T-helper 1 cell treated with Interleukin-12 subunit alpha and Interleukin-12 subunit beta and Interleukin-4 antibody, amounts not matched to agents 30 μg/mL and 1 μg/mL, for 36 hours (primary cell): ENCODE results near the gene ARID5B.

Source experiments
- H3K27ac Mint-ChIP-seq: one replicate; pipeline ENCODE4 v1.8.0; 2021; ENCODE audit warnings: mild to moderate bottlenecking, mixed read lengths
- H3K27me3 Mint-ChIP-seq: one replicate; pipeline ENCODE4 v1.8.0; 2021; ENCODE audit warnings: low read depth, mixed read lengths
- H3K36me3 Mint-ChIP-seq: one replicate; pipeline ENCODE4 v1.8.0; 2021; ENCODE audit warnings: low read depth, mixed read lengths
- H3K4me1 Mint-ChIP-seq: one replicate; pipeline ENCODE4 v1.8.0; 2021; ENCODE audit warnings: low read depth, mixed read lengths
- H3K4me3 Mint-ChIP-seq: one replicate; pipeline ENCODE4 v1.8.0; 2021; ENCODE audit warnings: mild to moderate bottlenecking, moderate library complexity, mixed read lengths
- H3K9me3 Mint-ChIP-seq: one replicate; pipeline ENCODE4 v1.8.0; 2021; ENCODE audit warnings: mixed read lengths

ARID5B gene

DNA sequence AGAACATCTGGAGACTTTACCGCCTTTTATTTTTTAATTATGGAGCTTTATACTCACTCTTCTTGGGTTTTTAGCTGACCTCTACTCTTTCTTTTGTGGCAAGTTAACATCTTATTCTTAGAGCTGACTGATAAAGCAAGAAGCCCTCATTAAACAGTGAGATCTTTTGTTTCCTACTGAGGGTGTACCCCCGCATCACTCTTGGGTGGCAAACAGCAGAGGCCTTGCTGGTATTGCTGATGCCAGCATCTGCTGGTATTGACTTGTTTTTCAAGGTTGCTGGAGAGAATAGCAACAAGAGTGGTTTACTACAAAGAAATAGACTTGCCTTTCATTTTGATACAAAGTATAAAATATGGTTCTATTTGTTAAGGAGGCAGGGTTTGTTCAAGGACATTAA, 154.7 kb downstream of the ARID5B start:
- Mint-ChIP-seq H3K27me3 (no peaks in the 10 kb centered on the region), H3K4me3 (peak overlapping the region; percentile 9), H3K36me3 (peaks cover 94% of the 10 kb centered on the region), H3K27ac (peak overlapping the region; percentile 43), H3K4me1 (peaks cover 87% of the 10 kb centered on the region), H3K9me3 (peaks cover 3% of the 10 kb centered on the region)

DNA sequence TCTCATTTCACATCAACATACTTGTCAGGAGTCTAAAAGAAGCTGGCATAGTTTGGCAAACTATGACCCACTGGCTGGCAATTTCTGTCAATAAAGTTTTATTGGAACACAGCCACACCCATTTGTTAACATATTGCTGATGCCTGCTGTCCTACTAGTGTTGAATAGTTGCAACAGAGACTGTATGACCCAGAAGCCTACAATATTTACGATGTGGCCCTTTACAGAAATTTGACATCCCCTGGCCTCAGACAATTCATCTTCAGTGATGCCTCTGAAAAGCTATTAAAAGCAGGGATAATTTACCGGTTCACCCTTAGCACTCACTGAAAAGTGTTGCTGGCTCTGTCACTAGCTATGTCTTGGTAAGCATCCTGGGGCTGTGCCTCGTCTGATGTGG, 155.2 kb downstream of the ARID5B start:
- Mint-ChIP-seq H3K36me3 (peaks cover 96% of the 10 kb centered on the region), H3K27ac (no peak overlapping the region), H3K27me3 (no peaks in the 10 kb centered on the region), H3K9me3 (peaks cover 3% of the 10 kb centered on the region), H3K4me1 (peaks cover 88% of the 10 kb centered on the region), H3K4me3 (no peak overlapping the region)

DNA sequence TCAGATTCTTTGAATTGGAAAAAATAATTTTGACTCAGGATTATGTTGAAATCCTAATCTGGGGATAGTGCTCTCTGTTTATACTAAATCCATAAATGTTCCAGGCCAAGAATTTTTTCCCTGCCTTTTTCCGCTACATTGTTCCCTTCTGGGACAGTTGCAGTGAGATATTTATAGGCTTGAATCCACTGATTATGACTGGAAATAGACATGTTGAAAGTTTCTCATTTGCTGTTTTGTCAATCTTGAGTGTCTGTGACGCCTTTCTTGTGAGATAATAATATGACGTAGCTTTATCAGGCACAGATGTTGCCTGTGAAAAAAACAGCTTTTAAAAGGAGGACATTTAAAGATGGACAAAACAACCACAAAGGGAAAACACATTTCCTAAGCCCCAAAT, 155.9 kb downstream of the ARID5B start:
- H3K9me3 Mint-ChIP-seq: peaks cover 3% of the 10 kb centered on the region
- no peaks in the 10 kb centered on the region for H3K27me3 Mint-ChIP-seq
- peaks cover 94% of the 10 kb centered on the region for H3K36me3 Mint-ChIP-seq
- no peak overlapping the region for H3K27ac Mint-ChIP-seq
- peak overlapping the region; percentile 16 for H3K4me3 Mint-ChIP-seq
- peaks cover 88% of the 10 kb centered on the region for H3K4me1 Mint-ChIP-seq

DNA sequence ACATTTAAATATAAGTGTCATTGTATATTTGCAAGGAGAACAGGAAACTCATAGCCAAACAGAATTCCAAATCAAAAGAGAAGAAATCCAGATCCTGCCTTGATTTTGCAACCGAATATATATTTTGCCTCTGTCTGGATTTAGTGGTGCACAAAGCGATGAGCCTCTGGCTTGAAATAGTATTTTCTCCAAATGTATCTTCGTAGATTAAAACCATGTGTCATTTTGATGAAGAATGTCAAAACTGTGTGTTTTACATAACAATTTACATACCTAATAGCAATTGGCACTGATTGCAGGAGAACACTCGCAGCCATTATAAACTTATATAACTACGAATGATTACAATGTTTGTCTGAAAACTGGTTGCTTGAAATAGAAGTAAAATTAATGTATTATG, 156.4 kb downstream of the ARID5B start:
- H3K36me3 Mint-ChIP-seq: peaks cover 90% of the 10 kb centered on the region
- H3K27me3 Mint-ChIP-seq: no peaks in the 10 kb centered on the region
- H3K27ac Mint-ChIP-seq: no peak overlapping the region
- H3K9me3 Mint-ChIP-seq: peaks cover 3% of the 10 kb centered on the region
- no peak overlapping the region for H3K4me3 Mint-ChIP-seq
- peaks cover 88% of the 10 kb centered on the region for H3K4me1 Mint-ChIP-seq

DNA sequence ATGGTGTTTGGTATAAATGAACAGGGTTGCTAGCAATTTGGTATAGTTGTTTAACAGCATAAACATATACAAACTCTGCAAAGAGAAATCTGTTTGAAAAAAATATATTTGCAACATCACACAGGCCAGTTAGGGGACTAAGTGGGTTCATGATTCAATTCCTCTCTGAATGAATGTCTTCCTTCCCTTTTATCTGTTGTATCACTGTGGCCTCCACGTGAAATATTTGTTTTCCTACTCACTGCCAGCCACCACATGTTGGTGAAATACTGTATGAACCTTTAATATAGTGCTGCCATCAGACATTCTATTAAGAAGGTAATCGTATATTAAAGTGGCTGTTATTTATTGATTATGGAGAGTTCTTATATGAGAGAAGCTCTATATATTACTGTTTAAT, 157.0 kb downstream of the ARID5B start:
- peaks cover 88% of the 10 kb centered on the region for H3K4me1 Mint-ChIP-seq
- no peak overlapping the region for H3K27ac Mint-ChIP-seq
- no peak overlapping the region for H3K4me3 Mint-ChIP-seq
- H3K36me3 Mint-ChIP-seq: peaks cover 89% of the 10 kb centered on the region
- H3K27me3 Mint-ChIP-seq: no peaks in the 10 kb centered on the region
- H3K9me3 Mint-ChIP-seq: peaks cover 3% of the 10 kb centered on the region

DNA sequence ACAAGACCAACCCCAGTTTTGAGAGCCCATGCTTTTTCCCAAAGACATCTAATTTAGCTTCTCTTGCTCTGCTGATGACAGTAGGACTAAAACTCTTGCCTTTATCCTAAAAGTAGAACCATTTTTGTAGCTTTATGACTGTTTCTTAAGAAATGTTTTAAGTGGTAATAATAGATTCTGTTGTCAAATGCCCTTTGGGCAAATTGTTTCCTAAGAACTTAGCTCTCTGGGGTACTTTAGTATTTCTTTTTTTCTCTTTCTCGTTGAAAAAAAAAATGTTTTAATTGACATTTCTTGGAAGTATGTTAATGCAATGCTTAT, 157.4 kb downstream of the ARID5B start:
- Mint-ChIP-seq H3K36me3 (peaks cover 88% of the 10 kb centered on the region), H3K4me1 (peaks cover 88% of the 10 kb centered on the region), H3K27ac (no peak overlapping the region), H3K27me3 (no peaks in the 10 kb centered on the region), H3K9me3 (peaks cover 3% of the 10 kb centered on the region), H3K4me3 (peak overlapping the region; percentile 3)

DNA sequence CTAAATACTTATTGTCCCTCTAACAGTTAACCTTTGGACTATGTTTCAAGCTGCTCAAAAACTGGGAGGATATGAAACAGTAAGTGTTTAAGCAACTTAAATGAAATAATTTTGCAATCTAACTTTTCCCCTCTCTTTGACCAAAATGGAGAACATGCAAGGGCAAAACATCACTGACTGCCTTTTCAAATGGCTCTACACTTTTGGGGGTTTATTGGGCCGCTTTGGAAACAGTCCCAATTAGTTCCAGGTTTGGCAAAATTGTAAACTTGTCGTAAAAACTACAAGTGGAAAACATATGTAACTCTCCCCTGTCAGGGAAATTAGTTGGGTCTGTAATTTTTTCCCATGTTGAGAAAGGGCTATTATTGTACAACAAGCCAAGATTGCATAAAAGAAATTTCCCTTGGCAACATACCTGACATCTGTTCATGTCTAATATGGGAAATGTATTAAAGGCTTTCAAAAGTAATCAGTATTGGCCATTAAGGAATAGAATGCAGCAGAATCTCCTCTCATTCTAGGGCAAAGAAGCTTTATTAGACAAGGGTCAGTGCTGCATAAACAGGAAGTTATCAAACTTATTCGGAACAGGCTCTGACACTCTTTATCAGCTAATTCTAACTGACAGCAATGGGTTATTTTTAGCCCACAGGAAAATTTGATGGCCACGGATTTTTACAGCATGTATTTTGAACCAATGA, 157.9 kb downstream of the ARID5B start:
- H3K27me3 Mint-ChIP-seq: no peaks in the 10 kb centered on the region
- H3K36me3 Mint-ChIP-seq: peaks cover 88% of the 10 kb centered on the region
- no peak overlapping the region for H3K27ac Mint-ChIP-seq
- H3K4me3 Mint-ChIP-seq: peak overlapping the region; percentile 3
- H3K4me1 Mint-ChIP-seq: peaks cover 88% of the 10 kb centered on the region
- H3K9me3 Mint-ChIP-seq: peaks cover 3% of the 10 kb centered on the region

DNA sequence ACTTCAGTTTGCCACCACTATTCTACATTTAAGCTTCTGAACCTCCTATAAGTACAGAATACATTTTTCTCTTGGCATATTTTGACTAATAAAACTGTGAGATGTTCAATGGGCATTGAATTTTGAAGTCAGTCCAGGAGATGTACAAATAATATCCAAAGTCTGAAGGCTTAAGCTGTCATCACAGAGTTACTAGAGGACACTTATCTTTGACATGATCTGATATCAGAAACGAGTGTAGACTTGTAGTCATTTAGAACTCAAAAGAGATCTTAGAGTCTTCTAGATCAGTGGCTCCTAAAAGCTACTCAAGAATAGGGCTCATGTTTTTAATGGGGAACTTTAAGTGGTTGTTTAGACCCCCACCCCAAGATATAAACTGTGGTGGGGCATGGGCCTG, 160.5 kb downstream of the ARID5B start:
- peaks cover 3% of the 10 kb centered on the region for H3K9me3 Mint-ChIP-seq
- H3K27ac Mint-ChIP-seq: peak overlapping the region; percentile 54
- H3K4me1 Mint-ChIP-seq: peaks cover 79% of the 10 kb centered on the region
- peaks cover 81% of the 10 kb centered on the region for H3K36me3 Mint-ChIP-seq
- H3K4me3 Mint-ChIP-seq: peak overlapping the region; percentile 29
- no peaks in the 10 kb centered on the region for H3K27me3 Mint-ChIP-seq

DNA sequence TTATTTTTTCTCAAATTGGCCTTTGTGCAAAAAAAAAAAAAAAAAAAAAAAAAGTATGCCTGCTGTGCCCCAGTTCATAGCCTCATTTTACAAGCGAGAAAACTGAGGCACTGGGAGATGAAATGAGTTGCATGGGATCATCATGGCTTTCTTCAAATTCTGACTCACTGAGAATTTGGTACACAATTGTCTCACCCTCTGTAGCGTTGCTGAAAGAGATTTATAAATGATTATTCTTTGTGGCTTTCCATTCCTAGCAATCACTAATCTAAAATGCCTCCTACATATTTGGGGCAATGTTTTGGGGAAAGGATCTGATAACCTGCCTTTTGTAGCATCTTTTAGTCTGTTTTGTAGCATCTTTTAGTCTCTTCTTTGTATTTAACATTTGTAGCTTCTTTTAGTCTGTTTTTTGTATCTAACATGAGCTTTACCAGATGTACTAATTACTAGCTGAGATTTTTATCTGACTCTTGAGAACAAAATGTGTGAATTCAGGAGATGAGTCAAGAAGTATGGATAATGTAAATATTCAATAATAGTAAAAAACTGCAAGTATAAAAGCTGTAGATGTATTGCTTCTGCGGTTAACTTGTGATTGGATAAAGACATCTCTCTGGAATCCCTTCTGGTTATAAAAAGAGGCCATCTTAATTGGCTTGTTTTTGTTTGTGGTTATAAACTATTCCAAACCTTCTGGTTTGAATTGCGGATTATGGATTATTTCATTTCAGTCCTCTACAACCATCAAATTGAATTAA, 161.4 kb downstream of the ARID5B start:
- Mint-ChIP-seq H3K4me1 (peaks cover 76% of the 10 kb centered on the region), H3K27ac (peak overlapping the region; percentile 54), H3K27me3 (no peaks in the 10 kb centered on the region), H3K9me3 (peaks cover 3% of the 10 kb centered on the region), H3K36me3 (peaks cover 78% of the 10 kb centered on the region), H3K4me3 (peak overlapping the region; percentile 45)

DNA sequence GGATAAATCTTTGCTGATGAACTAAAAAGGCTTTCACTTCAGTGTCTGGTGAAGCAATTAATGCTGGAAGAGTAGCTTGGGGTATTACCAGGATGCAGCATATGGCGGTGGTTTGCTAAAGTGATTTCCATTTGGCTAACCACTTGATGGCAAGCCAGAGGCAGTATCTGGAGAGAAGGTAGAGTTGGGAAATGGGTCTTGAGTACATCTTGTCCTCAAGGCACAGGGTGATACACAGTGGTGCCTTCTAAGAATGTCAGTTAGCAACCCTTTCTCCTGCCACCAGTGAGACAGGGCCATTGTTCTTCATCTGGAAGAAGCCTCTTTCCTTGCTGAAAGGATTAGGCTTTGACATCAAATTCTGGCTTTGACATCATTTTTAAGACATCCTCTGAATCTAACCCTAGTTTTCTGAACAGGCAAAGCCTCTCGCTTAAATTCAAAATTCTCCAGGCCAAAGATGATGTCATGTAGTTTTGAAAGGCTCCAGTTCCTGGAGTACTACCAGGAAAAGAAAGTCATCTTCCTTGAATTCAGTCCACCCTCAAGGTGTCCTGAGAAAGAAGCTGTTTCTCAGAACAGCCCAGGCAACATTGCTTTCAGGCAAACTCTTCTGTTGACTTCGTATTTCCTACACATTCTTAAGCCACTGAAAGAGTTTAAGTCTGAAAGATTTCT, 162.4 kb downstream of the ARID5B start:
- peak overlapping the region; percentile 54 for H3K27ac Mint-ChIP-seq
- H3K4me3 Mint-ChIP-seq: peak overlapping the region; percentile 32
- H3K36me3 Mint-ChIP-seq: peaks cover 75% of the 10 kb centered on the region
- no peaks in the 10 kb centered on the region for H3K27me3 Mint-ChIP-seq
- H3K4me1 Mint-ChIP-seq: peaks cover 71% of the 10 kb centered on the region
- H3K9me3 Mint-ChIP-seq: peaks cover 3% of the 10 kb centered on the region

DNA sequence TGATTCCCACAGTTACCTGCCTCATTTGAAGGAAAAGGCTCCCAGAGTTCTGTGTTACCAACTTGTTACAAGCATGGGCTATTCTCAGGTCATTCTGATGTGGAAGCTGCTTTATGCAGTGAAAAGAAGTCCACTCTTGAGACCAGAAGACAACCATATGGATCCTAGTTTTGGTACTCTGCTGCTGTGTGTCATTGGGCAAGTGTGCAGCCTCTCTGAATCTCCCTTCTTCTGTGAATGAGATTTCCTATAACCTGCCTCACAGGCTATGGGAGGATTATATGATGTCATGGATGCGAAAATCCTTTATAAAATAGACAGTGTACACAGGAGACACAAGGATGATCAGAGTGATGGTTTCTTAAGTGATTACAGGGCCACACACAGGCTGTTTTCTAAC, 166.1 kb downstream of the ARID5B start:
- Mint-ChIP-seq H3K27me3 (no peaks in the 10 kb centered on the region), H3K4me1 (peaks cover 67% of the 10 kb centered on the region), H3K9me3 (no peaks in the 10 kb centered on the region), H3K27ac (peak overlapping the region; percentile 28), H3K36me3 (peaks cover 75% of the 10 kb centered on the region), H3K4me3 (no peak overlapping the region)

DNA sequence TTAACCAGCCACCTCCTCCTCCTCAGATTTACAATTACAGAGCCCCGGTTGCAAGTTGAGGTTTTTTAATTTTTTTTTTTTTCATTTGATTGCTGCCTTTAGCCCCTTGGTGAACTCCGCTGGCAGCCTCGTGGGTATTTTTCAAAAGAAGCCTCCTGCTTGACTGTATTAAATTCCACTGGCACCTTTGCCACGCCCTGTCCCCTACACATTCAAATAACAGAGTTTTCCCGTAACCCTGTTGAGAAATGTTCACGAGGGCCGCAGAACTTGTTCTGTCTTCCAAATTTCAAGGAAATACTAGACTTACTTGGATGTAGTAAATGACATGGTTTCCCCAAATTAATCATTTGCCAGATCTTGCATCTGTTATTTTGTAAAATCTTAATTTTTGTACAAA, 167.0 kb downstream of the ARID5B start:
- no peaks in the 10 kb centered on the region for H3K9me3 Mint-ChIP-seq
- H3K27me3 Mint-ChIP-seq: no peaks in the 10 kb centered on the region
- no peak overlapping the region for H3K4me3 Mint-ChIP-seq
- H3K36me3 Mint-ChIP-seq: peaks cover 77% of the 10 kb centered on the region
- H3K4me1 Mint-ChIP-seq: peaks cover 67% of the 10 kb centered on the region
- peak overlapping the region; percentile 6 for H3K27ac Mint-ChIP-seq

DNA sequence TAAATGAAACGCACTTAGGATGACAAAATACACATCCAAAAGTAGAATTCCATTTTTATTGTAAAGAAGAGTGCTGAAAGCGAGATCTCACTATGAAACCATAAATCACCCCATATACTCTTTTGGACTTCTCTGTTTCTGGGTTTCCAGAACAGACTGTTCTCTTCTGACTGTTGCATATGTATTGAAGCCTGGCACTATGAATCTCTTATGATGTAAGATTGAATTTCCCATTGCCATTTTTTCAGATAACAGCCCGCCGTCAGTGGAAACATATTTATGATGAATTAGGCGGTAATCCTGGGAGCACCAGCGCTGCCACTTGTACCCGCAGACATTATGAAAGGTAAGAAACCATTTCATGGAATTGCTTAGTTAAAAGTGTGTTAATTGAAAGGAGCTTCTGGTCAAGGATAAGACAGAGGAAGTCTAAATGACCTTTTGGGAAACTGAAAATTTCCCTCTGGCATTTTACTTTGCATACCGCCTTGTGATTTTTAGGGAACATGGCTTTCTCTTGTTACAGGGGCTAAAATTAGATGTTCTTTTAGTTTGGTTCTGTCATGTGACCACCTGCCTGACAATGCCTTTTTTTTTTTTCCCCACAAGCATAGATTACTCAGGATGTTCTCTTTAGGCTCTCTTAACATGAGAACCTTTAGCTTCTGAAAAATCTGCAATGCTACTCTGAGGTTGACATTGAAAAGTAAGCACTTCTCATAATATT, 168.1 kb downstream of the ARID5B start:
- H3K27me3 Mint-ChIP-seq: no peaks in the 10 kb centered on the region
- H3K9me3 Mint-ChIP-seq: no peaks in the 10 kb centered on the region
- H3K36me3 Mint-ChIP-seq: peaks cover 73% of the 10 kb centered on the region
- H3K27ac Mint-ChIP-seq: peak overlapping the region; percentile 32
- peaks cover 62% of the 10 kb centered on the region for H3K4me1 Mint-ChIP-seq
- no peak overlapping the region for H3K4me3 Mint-ChIP-seq

DNA sequence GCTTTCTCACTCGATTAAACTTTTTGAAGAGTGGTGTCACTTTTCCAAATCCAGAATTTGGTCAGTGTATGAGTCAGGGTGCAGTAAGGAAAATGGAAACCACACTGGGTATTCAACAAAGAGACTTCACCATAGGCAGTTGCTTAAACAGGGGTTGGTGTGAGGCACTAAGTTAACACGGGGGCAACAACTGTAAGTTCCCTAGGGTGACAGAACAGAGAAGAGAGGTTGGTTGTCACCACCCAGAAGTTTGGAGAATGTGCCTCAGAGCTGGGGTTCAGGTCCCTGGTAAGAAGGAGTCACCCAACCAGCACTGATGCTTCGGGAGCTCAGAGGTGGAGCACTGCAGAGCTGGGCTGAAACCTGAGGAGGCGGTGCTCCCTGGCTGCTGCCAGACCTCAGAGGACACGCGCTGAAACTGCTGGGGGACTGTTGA, 170.4 kb downstream of the ARID5B start:
- Mint-ChIP-seq H3K27me3 (no peaks in the 10 kb centered on the region), H3K27ac (peak overlapping the region; percentile 52), H3K4me3 (peak overlapping the region; percentile 9), H3K9me3 (no peaks in the 10 kb centered on the region), H3K36me3 (peaks cover 73% of the 10 kb centered on the region), H3K4me1 (peaks cover 58% of the 10 kb centered on the region)
